Esophagus muscularis mucosa (tissue), 3 donors: ENCODE measurements around the gene TENM4.

Source experiments
- POLR2A ChIP-seq: fragments of 450-650 bp; IDR thresholded peaks from one replicate; pipeline ENCODE4 v1.6.1; 2017; ENCODE audit warnings: antibody characterized with exemption, moderate library complexity, mild to moderate bottlenecking, low read depth
- POLR2AphosphoS5 ChIP-seq, 2 donors: sonication (generic); formaldehyde crosslinking; IDR thresholded peaks; one replicate each; pipeline ENCODE4 v1.6.1; 2017; ENCODE audit warnings: antibody characterized with exemption in 2 of 2
- TF ChIP-seq, protein P1 (sequence below), 3 experiments: fragments of 200-600 bp in 2 of 3; fragments of 450-650 bp in 1 of 3; sonication (generic) in 2 of 3; IDR thresholded peaks; one replicate each; pipeline ENCODE4 v1.5.1; 2017 to 2019; ENCODE audit warnings: antibody characterized with exemption in 3 of 3, mild to moderate bottlenecking in 2 of 3, moderate library complexity in 1 of 3

DNA sequence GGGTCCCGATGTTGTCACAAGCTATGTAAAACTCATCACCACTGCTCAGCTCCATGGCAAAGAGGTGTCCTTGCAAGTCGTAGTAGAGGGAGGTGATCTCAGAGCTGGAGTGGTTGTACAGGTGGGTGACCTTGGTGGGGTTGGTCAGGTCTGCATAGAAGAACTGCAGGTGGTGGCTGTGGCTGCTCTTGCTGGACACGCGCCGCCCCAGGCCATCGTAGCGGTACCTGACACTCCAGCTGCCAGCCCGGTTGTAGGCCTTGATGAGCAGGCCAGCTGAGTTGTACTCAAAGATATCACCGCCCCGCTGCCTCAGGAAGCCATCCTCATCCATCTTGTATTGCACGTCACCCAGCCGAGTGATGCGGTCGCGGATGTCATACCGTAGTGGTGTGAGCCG is 771.6 kb downstream of the TENM4 start:
- TF ChIP-seq POLR2A, result no peak
- TF ChIP-seq, protein P1, sequence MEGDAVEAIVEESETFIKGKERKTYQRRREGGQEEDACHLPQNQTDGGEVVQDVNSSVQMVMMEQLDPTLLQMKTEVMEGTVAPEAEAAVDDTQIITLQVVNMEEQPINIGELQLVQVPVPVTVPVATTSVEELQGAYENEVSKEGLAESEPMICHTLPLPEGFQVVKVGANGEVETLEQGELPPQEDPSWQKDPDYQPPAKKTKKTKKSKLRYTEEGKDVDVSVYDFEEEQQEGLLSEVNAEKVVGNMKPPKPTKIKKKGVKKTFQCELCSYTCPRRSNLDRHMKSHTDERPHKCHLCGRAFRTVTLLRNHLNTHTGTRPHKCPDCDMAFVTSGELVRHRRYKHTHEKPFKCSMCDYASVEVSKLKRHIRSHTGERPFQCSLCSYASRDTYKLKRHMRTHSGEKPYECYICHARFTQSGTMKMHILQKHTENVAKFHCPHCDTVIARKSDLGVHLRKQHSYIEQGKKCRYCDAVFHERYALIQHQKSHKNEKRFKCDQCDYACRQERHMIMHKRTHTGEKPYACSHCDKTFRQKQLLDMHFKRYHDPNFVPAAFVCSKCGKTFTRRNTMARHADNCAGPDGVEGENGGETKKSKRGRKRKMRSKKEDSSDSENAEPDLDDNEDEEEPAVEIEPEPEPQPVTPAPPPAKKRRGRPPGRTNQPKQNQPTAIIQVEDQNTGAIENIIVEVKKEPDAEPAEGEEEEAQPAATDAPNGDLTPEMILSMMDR (IDR thresholded peaks at IDR 0.05), result no peak
- no peak for TF ChIP-seq POLR2AphosphoS5 (IDR thresholded peaks at IDR 0.05)
